GM12892 (cell line): ENCODE results near the gene UQCRH.

Experiments used
- POLR2A ChIP-seq: IDR thresholded peaks from 2 replicates; pipeline ENCODE4 v1.6.1; 2011; ENCODE audit warnings: low read depth, low read length, control low read depth
- POLR2AphosphoS5 ChIP-seq: IDR thresholded peaks from 2 replicates; pipeline ENCODE4 v1.6.1; 2011; ENCODE audit warnings: low read depth, low read length, control low read depth
- TAF1 ChIP-seq: IDR thresholded peaks from 2 replicates; pipeline ENCODE4 v1.6.1; 2011; ENCODE audit warnings: low read depth, mild to moderate bottlenecking, control low read depth, low read length, borderline replicate concordance

- TF ChIP-seq POLR2A (peak; percentile 56; the same call in 1 of the 2 replicates), POLR2AphosphoS5 (0 out of 2 replicates have a peak, but pooled peaks have one; percentile 50), TAF1 (no peak)
These were observed 18.6 kb upstream of the UQCRH start for GRCh38 chr1:46284597-46285564.
